ENCODE results near the gene CUEDC1.

DNA sequence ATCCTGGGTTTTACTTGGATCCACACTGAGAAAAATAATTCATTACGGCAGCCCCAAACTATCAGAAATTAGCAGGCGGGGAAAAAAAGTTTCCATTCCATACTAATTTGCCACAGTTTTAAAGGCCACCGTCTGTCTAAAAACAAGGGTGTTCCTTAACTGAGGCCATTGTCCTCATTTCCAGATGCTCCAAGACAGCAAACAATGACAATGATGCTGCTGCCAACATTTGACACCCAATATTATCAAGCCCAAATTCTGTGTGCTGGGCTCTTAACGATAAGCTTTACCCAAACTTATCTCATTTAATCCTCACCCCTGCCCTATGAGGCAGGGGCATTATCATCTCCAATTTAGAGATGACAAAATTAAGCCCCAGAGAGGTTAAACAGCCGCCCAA lies 26.3 kb downstream of the CUEDC1 start:
- TF ChIP-seq, protein P1, sequence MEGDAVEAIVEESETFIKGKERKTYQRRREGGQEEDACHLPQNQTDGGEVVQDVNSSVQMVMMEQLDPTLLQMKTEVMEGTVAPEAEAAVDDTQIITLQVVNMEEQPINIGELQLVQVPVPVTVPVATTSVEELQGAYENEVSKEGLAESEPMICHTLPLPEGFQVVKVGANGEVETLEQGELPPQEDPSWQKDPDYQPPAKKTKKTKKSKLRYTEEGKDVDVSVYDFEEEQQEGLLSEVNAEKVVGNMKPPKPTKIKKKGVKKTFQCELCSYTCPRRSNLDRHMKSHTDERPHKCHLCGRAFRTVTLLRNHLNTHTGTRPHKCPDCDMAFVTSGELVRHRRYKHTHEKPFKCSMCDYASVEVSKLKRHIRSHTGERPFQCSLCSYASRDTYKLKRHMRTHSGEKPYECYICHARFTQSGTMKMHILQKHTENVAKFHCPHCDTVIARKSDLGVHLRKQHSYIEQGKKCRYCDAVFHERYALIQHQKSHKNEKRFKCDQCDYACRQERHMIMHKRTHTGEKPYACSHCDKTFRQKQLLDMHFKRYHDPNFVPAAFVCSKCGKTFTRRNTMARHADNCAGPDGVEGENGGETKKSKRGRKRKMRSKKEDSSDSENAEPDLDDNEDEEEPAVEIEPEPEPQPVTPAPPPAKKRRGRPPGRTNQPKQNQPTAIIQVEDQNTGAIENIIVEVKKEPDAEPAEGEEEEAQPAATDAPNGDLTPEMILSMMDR (IDR thresholded peaks at IDR 0.05): no peak
- TF ChIP-seq POLR2A (IDR thresholded peaks at IDR 0.05): no peak
